Ammon's horn (tissue), 1 donor: ENCODE data around the gene CRMP1.

Experiments used
- DNase-seq: peaks from one replicate; pipeline ENCODE4 v3.0.0-alpha.2; 2016; ENCODE audit warnings: low spot score

CRMP1 gene

GRCh38 chr4:5796976-5797375 lies 95.9 kb downstream of the CRMP1 start:
- DNase-seq, result no peak

DNA sequence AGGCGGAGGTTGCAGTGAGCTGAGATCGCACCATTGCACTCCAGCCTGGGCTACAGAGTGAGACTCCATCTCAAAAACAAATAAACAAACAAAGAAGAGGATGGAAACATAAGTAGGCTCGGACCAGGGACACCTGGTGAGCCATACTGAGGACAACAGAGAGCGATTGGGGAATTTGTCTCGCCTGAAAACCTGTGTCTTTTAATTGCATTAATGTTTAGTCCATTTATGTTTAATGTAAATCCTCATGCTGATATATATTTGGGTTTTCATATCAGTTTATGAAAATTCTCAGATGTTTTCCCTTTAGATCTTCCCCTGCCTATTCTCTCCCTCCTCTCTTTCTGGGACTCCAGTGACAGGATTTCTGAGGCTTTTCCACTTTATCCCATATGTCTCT lies 97.3 kb downstream of the CRMP1 start:
- no peak for DNase-seq

DNA sequence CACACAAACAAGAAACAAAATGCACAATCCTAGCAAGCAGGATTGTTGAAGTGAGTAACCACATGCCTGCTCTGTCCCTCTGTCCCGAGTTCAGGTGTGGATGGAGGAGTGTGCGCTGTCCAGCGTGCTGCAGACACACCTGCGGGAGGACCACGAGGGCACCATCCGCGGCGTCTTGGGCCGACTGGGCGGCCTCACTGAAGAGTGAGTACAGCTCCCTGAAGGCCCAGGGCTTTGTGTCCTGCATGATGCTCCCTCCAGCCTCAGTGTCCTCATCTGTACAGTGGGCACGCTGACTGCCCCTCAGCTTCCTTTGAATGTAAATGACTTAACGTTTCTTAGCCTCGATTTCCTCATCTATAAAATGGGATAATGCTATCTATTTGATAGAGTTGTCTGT lies 99.4 kb downstream of the CRMP1 start:
- no peak for DNase-seq

DNA sequence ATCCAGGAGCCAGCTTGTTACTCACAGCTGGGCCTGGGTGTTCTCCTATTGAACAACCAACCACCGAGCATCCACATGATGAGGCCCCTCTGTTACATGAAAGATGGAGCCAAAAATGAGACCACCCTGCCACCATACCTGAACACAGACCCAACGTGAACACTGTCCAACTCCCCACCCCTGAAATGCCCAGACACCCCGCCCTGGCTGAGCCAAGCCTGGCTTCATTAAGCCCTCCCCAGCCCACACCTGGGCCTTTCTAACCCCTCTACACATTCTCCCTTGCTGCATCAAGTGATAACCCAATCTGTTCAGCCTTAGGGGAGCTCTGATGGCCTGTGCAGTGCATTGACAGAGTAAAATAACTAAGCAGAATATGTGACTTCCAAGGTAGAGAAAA lies 101.2 kb downstream of the CRMP1 start:
- no peak for DNase-seq

DNA sequence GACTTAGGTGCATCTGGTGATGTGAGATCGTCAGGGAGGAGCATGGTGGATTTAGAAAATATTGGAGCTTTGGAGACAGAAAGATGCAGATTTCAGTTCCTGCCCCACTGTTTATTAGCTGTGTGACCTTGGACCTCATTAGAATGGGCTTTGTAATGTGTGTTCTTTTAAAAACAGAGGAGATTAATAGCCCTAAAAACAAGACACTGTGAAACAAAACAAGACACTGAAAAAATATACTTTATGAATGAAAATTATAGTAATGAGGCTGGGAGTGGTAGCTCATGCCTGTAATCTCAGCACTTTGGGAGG lies 102.4 kb downstream of the CRMP1 start:
- DNase-seq, result no peak

DNA sequence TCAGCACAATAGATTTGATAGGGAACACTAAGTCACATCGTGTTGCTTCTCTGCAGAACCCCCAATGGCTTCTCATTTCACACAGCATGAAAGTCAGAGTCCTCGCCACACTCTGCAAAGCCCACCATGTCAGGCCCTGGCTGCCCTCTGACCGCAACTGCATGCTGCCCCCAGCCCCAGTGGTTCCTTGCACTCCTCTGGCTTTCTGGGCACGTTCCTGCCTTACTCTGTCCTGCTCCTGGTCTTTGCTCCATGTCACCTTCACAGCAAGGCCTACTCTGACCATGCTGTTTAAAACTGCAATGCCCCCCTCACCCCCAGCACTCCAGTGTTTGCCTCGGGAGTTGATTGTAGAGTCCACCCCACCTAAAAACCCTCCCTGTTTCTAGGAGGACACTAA lies 103.7 kb downstream of the CRMP1 start:
- no peak for DNase-seq

DNA sequence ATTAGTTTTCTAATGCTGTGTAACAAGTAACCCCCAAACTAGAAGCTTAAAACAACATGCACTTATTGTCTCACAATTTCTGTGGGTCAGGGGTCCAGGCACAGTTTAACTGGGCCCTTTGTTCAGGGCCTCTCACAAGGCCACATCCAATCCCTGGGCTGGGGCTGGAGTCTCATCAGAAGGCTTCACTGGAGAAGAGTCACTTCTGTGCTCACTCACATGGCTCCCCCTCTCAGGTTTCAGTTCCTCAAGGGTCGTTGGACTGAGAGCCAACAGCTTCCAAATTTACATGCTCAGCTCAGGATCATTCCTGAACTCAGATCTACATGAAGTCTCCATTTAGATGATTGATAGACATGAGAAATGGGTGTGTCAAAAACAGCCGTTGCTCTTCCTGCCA lies 104.7 kb downstream of the CRMP1 start:
- no peak for DNase-seq

GRCh38 chr4:5787311-5787710 lies 105.6 kb downstream of the CRMP1 start:
- DNase-seq, result no peak

- no peak for DNase-seq
Measured at GRCh38 chr4:5785806-5786680, 106.8 kb downstream of the CRMP1 start.

GRCh38 chr4:5784960-5785611 lies 107.8 kb downstream of the CRMP1 start:
- DNase-seq, result no peak

- no peak for DNase-seq
Measured at GRCh38 chr4:5784021-5784420, 108.9 kb downstream of the CRMP1 start.

DNA sequence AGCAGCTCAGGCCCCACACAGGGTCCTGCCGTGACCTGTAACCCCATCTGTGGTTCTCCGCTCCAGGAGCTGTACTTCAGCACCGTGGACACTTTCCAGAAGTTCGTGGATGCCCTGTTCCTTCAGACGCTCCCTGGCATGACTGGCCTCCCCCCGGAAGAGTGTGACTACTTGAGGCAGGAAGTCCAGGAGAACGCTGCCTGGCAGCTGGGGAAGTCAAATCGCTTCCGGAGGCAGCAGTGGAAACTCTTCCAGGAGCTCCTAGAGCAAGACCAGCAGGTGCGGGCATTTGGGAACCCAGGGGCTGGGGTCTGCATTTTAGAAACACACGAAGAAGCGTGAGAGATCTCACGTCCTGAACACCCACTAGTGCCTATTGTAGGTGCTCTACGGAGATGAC lies 109.4 kb downstream of the CRMP1 start:
- no peak for DNase-seq

GRCh38 chr4:5782829-5783476 lies 109.9 kb downstream of the CRMP1 start:
- no peak for DNase-seq

DNA sequence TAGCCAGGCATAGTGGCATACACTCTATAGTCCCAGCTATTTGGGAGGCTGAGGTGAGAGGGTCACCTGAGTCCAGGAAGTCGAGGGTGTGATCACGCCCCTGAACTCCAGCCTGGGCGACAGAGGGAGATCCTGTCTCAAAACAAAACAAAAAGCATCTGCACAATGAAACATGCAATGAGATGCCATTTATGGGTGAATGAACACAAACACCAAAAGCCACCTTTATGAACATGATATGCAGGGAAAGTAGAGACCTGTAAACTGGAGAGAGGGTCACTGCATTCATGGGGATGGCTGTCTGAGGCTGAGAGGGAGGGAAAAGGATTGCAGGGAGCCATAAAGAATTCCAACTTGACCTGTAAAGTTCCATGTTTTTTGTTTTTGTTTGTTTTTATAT lies 111.2 kb downstream of the CRMP1 start:
- no peak for DNase-seq

DNA sequence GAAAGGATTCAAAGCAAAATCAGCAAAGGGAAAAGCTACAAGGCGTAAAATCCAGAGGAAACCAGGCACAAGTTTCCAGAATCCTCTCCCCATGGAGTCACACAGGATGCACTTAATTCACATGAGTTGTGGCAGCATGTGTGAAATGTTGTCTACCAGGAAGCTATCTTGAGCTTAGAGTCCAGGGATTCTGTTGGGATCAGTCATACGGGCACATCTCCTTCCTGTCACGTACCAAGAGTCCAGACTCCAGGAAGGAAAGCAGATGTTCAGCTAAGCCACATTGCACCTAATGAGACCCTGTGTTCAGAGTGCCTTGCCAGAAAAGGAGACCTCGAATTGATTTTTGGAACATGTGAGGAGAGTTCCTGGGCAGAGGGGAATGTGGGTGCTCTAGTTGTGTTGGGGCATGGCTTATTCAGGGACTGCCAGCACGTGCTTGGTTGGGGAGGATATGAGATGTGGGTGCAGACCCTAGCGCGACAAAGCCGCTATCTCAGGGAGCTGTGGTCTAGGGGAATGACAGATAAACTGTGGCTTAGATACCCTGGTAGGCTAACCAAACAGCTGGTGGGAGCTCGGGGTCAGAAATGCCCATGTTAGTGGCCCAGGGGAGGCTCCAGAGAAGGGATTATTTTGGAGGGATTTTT lies 111.9 kb downstream of the CRMP1 start:
- DNase-seq, result no peak

- DNase-seq, result no peak
Measured at GRCh38 chr4:5776510-5776909, 116.4 kb downstream of the CRMP1 start.

GRCh38 chr4:5774416-5775036 lies 118.4 kb downstream of the CRMP1 start:
- no peak for DNase-seq

DNA sequence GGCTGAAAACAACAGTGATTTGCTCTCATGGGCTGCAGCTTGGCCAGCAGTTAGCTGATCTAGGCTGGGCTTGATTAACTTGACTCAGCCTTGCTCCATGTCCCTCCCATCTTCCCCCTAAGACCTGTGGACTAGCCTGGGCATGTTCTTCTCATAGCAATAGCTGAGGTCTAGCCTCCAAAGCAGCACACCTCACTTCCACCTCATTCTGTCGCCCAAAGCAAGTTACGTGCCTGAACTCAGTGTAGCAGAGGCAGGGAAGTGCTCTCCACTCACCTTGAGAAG lies 119.7 kb downstream of the CRMP1 start:
- DNase-seq, result no peak

GRCh38 chr4:5772528-5773270 lies 120.2 kb downstream of the CRMP1 start:
- DNase-seq, result no peak
